ENCODE data around the gene CDH24. TPM values are rescaled to one million over a fixed set of nuclear protein-coding genes. Genes with fewer than 3 reads are reported as not detected.
A peak's percentile ranks its signal among the peaks of the same experiment; 100 is the strongest.

CDH24 gene
- total and polyA plus RNA-seq, 2 of the 13 experiments (the other 11 are each of a cell fraction or from before 2014, with no cell fraction given), result 0.69 to 0.99 TPM

DNA sequence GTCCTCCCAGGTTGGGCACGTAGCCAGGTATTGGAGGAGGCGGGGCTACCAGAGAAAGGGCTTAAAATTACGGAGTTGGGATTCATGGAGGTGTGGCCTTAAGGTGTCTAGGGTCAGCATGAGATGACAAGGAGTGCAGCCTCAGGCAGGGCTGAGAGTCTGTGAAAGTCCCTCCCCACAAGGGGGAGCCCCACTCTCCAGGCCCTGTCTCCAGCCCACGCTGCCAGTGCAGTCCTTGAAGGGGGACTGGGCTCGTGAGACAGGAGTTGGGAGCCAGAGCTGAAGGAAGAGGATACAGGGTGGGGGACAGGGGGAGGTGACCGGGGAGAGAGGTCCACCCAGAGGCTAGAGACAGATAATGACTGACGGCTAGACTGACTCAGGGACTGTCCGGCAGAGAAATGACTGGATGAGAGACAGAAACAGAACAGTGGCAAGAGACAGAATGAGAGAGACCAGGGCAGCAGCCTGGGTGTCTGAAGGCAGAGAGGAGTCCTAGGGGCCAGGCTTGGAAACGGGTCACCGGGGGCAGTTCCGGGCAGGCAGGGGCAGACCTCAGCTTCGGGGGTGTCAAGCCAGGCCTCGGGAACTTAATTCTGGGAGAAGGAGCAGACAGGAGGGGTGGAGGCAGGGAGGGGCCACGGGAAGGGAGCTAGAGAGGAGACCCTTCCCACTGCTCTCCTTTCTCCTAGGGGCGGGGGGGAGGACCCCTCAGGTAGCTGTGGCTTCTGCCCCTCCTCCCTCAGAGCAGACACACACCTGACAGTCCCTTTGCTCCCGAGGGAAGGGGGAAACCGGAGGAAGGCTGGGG lies 970 bp downstream of the CDH24 start (continued):
- TF ChIP-seq GRHL1 (CRISPR knock-in tag; conservative IDR thresholded peaks at IDR 0.05) (no peak), NONO (IDR thresholded peaks at IDR 0.05) (no peak), NONO (CRISPR knock-in tag; conservative IDR thresholded peaks at IDR 0.05) (peak; percentile 64; the same call in 1 of the 2 replicates), ZNF331 (CRISPR knock-in tag; IDR thresholded peaks at IDR 0.05) (peak; percentile 85; the same call in 1 of the 2 replicates), ZNF547 (CRISPR knock-in tag; IDR thresholded peaks at IDR 0.05) (peak; percentile 18), ZNF326 (CRISPR knock-in tag; IDR thresholded peaks at IDR 0.05; ENCODE audit: borderline replicate concordance) (no peak), MTF1 (CRISPR knock-in tag; IDR thresholded peaks at IDR 0.05) (no peak), ZNF781 (CRISPR knock-in tag; IDR thresholded peaks at IDR 0.05; ENCODE audit: borderline replicate concordance, not compliant biosample characterization) (no peak), ZFP36 (IDR thresholded peaks at IDR 0.05; ENCODE audit: borderline replicate concordance, low read depth, low read length, partially characterized antibody) (peak; percentile 25), THAP11 (CRISPR knock-in tag; IDR thresholded peaks at IDR 0.05) (peak; percentile 63), FOXA1 (IDR thresholded peaks at IDR 0.05) (no peak), FOXA1 (CRISPR knock-in tag; IDR thresholded peaks at IDR 0.05) (0 out of 2 replicates have a peak, but pooled peaks have one; percentile 15), ZFP36L1 (CRISPR knock-in tag; IDR thresholded peaks at IDR 0.05) (no peak), ZNF484 (CRISPR knock-in tag; IDR thresholded peaks at IDR 0.05; ENCODE audit: borderline replicate concordance, low read depth) (no peak), HNF4A (CRISPR knock-in tag; IDR thresholded peaks at IDR 0.05) (no peak), AKAP8 (CRISPR knock-in tag; IDR thresholded peaks at IDR 0.05) (peak; percentile 75), ZNF12 (CRISPR knock-in tag; IDR thresholded peaks at IDR 0.05) (no peak), HOXA9 (CRISPR knock-in tag; IDR thresholded peaks at IDR 0.05; ENCODE audit: borderline replicate concordance) (no peak), ZSCAN25 (CRISPR knock-in tag; IDR thresholded peaks at IDR 0.05) (no peak), ZBTB1 (CRISPR knock-in tag; IDR thresholded peaks at IDR 0.05; ENCODE audit: borderline replicate concordance) (no peak), SP4 (CRISPR knock-in tag; IDR thresholded peaks at IDR 0.05) (no peak)
- TF ChIP-seq, protein P1, sequence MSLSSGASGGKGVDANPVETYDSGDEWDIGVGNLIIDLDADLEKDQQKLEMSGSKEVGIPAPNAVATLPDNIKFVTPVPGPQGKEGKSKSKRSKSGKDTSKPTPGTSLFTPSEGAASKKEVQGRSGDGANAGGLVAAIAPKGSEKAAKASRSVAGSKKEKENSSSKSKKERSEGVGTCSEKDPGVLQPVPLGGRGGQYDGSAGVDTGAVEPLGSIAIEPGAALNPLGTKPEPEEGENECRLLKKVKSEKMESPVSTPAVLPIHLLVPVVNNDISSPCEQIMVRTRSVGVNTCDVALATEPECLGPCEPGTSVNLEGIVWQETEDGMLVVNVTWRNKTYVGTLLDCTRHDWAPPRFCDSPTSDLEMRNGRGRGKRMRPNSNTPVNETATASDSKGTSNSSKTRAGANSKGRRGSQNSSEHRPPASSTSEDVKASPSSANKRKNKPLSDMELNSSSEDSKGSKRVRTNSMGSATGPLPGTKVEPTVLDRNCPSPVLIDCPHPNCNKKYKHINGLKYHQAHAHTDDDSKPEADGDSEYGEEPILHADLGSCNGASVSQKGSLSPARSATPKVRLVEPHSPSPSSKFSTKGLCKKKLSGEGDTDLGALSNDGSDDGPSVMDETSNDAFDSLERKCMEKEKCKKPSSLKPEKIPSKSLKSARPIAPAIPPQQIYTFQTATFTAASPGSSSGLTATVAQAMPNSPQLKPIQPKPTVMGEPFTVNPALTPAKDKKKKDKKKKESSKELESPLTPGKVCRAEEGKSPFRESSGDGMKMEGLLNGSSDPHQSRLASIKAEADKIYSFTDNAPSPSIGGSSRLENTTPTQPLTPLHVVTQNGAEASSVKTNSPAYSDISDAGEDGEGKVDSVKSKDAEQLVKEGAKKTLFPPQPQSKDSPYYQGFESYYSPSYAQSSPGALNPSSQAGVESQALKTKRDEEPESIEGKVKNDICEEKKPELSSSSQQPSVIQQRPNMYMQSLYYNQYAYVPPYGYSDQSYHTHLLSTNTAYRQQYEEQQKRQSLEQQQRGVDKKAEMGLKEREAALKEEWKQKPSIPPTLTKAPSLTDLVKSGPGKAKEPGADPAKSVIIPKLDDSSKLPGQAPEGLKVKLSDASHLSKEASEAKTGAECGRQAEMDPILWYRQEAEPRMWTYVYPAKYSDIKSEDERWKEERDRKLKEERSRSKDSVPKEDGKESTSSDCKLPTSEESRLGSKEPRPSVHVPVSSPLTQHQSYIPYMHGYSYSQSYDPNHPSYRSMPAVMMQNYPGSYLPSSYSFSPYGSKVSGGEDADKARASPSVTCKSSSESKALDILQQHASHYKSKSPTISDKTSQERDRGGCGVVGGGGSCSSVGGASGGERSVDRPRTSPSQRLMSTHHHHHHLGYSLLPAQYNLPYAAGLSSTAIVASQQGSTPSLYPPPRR (CRISPR knock-in tag; IDR thresholded peaks at IDR 0.05; ENCODE audit: borderline replicate concordance), result no peak
- TF ChIP-seq, protein P2, sequence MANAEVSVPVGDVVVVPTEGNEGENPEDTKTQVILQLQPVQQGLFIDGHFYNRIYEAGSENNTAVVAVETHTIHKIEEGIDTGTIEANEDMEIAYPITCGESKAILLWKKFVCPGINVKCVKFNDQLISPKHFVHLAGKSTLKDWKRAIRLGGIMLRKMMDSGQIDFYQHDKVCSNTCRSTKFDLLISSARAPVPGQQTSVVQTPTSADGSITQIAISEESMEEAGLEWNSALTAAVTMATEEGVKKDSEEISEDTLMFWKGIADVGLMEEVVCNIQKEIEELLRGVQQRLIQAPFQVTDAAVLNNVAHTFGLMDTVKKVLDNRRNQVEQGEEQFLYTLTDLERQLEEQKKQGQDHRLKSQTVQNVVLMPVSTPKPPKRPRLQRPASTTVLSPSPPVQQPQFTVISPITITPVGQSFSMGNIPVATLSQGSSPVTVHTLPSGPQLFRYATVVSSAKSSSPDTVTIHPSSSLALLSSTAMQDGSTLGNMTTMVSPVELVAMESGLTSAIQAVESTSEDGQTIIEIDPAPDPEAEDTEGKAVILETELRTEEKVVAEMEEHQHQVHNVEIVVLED (CRISPR knock-in tag; IDR thresholded peaks at IDR 0.05; ENCODE audit: borderline replicate concordance), result no peak; the same call in 1 of the 2 replicates
